GM18507 (cell line): ENCODE results near the gene SP1.
A peak's percentile ranks its signal among the peaks of the same experiment; 100 is the strongest.
"Not testable (repeated sequence)": the region's sequence is repeated elsewhere in the genome, so short reads cannot be mapped to it uniquely, and the experiment has no call there.

Source experiments
- DNase-seq: peaks from one replicate; pipeline ENCODE4 v3.0.0; 2011; ENCODE audit warnings: low read depth; ENCODE audit not compliant: insufficient read length; ENCODE audit errors: extremely low spot score
- FAIRE-seq: peaks from 2 replicates; lab custom pipeline; 2011; peaks lifted over from hg19 to GRCh38; lab: Jason Lieb, UNC

SP1 gene

GRCh38 chr12:53399896-53400295 lies 19.9 kb downstream of the SP1 start:
- FAIRE-seq (no peak), DNase-seq (no peak)

- not testable (repeated sequence) for FAIRE-seq
Observed at GRCh38 chr12:53402351-53402750, 22.4 kb downstream of the SP1 start.

GRCh38 chr12:53402871-53403270 lies 22.9 kb downstream of the SP1 start:
- FAIRE-seq (no peak), DNase-seq (no peak)

More at GRCh38 chr12:53402351-53402750, 22.4 kb downstream of the SP1 start:
- DNase-seq, result not testable (repeated sequence)

- FAIRE-seq (no peak), DNase-seq (no peak)
Observed at GRCh38 chr12:53410951-53411350, 31.0 kb downstream of the SP1 start.

GRCh38 chr12:53413485-53414204 lies 33.7 kb downstream of the SP1 start:
- FAIRE-seq (peak; percentile 21), DNase-seq (no peak)

GRCh38 chr12:53414756-53415417 lies 34.9 kb downstream of the SP1 start:
- DNase-seq (no peak), FAIRE-seq (no peak)

- not testable (repeated sequence) for DNase-seq, FAIRE-seq
Observed at GRCh38 chr12:53415752-53416389, 35.9 kb downstream of the SP1 start.

- not testable (repeated sequence) for DNase-seq
- FAIRE-seq, result peak; percentile 76
Observed at GRCh38 chr12:53417291-53417816, 37.4 kb downstream of the SP1 start.

GRCh38 chr12:53418221-53418620 lies 38.2 kb downstream of the SP1 start:
- FAIRE-seq (peak; percentile 67), DNase-seq (no peak)

GRCh38 chr12:53419756-53420155 lies 39.8 kb downstream of the SP1 start:
- no peak for DNase-seq
- no peak for FAIRE-seq

- not testable (repeated sequence) for FAIRE-seq, DNase-seq
Observed at GRCh38 chr12:53422247-53422646, 42.3 kb downstream of the SP1 start.

- FAIRE-seq (no peak), DNase-seq (no peak)
Observed at GRCh38 chr12:53423597-53423996, 43.6 kb downstream of the SP1 start, which contains the start of gene AMHR2. Gene AMHR2 (plus strand): TSS chr12:53423855. CDS start chr12:53423935, 80 bp downstream.

- DNase-seq (no peak), FAIRE-seq (no peak)
Observed at GRCh38 chr12:53424626-53425514, 44.9 kb downstream of the SP1 start.

- no peak for FAIRE-seq
Observed at GRCh38 chr12:53425515-53426150, 45.7 kb downstream of the SP1 start.

GRCh38 chr12:53427905-53428594 lies 48.1 kb downstream of the SP1 start:
- no peak for DNase-seq
- no peak for FAIRE-seq

More at GRCh38 chr12:53425515-53426150, 45.7 kb downstream of the SP1 start:
- no peak for DNase-seq

- FAIRE-seq, result no peak
- no peak for DNase-seq
Observed at GRCh38 chr12:53428741-53429140, 48.8 kb downstream of the SP1 start.

GRCh38 chr12:53430116-53430515 lies 50.1 kb downstream of the SP1 start:
- FAIRE-seq, result no peak

GRCh38 chr12:53431187-53431586 lies 51.2 kb downstream of the SP1 start:
- FAIRE-seq, result no peak
- no peak for DNase-seq

More at GRCh38 chr12:53430116-53430515, 50.1 kb downstream of the SP1 start:
- DNase-seq, result no peak
